ENCODE data around the gene NFXL1.
"Not testable (repeated sequence)": the region's sequence is repeated elsewhere in the genome, so short reads cannot be mapped to it uniquely, and the experiment has no call there.

The NFXL1 gene

DNA sequence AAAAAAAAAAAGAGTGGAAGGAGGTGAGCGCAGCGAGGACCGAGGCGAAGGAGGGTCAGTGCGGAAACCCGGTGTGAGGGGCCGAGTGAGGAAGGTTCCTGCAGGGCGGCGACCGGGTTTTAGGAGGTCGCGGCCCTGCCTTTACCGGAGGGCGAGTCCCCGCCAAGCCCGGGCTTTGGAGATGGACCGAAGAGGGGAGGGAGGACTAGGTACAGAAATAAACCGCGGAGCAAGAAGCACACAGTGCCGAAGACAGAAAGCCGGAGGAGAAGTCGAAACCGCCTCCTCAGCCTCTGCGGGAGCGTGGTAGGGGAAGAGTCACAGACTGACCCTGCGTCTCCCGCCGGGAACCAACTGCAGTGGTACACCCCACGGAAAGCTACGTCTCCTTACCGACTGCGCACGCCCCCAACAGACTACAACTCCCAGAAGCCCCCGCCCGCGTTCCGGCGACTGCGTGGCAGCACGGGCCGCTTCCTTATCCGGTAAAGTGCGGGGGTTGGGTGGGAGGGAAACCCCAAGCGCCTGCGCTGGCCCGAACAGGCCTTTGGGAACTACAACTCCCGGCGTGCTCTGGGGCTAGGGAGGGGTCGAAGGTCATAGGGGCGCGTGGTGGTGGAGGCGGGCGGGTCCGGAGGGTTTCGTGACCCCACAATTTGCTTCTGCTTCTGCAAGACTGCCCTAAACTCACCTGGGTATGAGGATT, at the start of gene NFXL1:
TSS of gene NFXL1 (minus strand) at position 364 of the 706 bp plus-strand sequence. CDS start 380 bp downstream, outside the sequence.
- DNase-seq, result peak; percentile 88

DNA sequence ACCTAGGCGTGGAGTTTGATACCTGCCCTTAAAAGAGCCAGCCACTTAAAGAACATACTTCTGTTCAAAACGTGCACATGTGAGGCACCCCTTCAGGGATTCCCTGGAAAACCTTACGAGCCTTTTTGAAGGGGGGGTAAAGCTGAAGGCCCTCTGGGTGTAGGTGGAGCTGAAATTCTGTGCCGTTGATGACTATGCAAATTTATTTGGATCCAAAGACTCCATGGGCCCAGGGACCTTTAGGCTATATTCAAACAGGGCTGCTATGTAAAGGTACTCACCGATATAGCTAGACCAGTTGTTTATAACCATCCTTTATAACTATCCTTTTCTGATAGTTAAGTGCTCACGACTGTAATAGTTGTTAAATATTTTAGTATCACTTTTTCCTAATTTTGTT, 40.3 kb upstream of the NFXL1 start:
- DNase-seq, result no peak

DNA sequence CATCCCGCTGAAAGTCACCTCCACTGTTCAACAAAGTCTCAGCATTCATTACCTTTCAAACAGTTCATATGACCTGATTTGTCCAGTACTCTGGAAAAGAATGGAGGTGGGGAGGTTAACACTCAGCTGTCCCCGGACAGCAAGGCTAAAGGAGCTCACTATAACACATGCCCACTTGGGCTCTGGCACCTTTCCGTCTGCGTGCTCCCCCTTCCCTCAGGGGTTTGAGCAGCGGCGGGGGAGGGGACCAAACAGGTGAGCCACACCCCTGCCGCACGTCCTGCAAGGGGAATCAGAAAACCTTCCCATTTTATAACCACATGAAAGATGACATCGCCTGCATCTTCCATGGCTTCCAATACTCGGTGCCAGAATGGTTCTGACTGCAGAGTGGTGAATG, 39.9 kb upstream of the NFXL1 start:
- no peak for DNase-seq

DNA sequence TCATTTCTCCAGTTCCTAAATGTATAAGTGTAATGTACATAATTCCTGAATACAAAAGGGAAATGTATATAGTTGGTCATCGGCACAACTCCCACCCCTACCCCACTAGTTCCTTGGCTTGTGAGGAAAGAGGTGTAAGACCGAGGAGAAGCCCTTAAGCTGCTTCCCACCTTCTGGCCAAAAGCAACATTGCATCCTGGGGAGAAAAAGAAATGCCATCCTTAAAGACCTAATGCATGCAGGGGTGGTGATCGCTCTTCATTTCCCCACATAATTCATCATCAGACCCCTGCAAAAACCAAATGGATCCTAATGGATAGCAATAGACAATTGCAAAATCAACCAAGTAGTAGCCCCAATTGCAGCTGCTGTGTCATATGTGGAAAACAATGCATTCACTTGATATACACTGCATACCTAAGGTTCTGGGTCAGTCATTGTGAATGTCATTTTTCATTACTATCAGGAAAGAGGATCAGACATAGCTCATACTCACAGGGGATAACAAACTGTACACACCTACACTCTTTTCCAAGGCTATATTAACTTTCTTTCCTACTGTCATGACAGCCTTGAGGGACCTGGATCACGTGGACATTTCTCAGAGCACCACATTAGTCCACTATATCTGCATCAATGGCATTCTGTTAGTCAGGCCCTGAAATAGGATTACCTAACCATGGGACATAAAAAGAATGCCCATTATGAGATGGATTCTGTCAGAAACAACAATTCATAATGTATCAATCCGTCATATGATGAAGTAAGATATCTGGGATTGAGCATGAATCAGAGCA, 31.7 kb upstream of the NFXL1 start:
- DNase-seq, result no peak

DNA sequence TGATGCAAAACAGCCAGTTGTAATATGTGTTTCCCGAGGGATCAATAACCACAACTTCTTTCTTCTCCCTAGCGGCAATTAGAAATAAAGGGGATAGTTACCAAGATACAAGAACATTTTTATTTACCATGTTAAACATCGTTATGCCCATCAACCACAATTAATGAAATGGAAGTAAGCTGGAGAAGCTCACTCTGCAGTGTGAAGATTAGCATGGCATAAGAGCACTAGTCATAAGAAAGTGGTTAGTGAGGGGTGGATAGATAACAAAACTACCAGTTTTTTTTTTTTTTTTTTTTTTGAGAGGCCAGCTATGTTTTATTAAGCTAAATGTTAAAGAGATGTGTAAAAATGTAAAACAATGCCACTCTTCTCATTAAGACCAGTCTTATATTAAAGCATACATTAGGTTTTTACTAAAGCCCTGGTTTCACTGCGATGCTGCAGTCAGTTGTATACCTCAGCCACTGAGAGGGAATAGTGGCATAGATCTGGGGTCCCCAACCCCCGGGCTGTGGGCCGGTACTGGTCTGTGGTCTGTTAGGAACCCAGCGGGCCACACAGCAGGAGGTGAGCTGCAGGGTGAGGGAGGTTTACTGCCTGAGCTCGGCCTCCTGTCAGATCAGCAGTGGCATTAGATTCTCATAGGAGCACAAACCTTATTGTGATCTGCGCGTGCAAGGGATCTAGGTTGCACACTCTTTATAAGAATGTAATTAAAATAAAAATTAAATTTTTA, 27.9 kb upstream of the NFXL1 start:
- DNase-seq, result no peak

DNA sequence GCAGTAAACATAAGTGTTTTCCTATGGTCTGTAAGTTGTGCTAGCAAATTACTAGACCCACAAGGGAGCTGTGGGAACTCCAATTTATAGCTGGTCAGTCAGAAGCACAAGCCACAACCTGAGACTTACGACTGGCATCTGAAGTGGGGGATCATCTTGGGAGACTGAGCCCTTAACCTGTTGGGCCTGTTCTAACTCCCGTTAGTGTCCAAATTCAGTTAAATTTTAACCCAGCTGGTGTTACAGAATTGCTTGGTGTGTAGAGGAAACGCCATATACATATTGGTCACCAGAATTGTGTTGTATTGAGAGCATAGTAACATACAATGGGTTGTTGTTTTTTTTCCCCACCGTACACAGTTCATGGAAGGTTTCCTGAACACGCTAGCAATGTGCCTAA, 25.1 kb upstream of the NFXL1 start:
- no peak for DNase-seq

DNA sequence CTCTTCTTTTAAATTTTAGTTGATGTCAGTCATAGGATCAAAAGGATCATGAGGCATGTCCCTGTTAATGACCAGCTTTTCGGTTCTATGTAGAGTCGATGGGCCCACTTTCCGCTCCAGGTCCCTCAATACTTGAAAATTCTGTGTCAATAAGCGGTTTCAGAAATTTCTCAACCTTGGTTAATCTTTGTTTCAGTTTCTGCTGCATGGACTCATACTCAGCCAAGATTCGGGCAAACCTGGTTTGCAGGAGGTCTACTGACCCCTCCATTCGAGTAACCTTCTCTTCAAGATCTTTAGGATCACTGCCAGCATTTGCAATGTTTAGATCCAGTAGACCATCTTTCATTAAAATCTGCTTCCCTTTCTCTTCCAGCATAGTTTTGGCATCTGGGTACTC, 22.0 kb upstream of the NFXL1 start:
- DNase-seq, result no peak

DNA sequence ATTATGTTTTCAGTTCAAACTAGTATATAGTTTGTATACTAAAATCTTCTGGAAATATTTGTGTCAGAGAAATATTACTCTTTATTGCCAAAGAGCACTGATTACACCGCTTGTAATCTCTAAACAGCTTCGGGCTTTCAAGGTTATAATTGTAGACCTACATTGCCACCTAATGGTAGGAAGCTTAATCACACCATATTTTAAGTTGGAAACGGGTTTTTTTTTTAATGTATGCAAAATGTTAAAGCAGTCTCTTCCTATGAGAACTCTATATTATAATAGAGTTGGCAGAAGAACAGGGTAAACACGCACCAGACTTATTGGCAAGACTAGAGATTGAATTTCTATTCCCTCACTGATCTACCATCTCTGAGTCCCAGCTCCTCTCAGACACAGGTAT, 19.5 kb upstream of the NFXL1 start:
- peak; percentile 18 for DNase-seq

DNA sequence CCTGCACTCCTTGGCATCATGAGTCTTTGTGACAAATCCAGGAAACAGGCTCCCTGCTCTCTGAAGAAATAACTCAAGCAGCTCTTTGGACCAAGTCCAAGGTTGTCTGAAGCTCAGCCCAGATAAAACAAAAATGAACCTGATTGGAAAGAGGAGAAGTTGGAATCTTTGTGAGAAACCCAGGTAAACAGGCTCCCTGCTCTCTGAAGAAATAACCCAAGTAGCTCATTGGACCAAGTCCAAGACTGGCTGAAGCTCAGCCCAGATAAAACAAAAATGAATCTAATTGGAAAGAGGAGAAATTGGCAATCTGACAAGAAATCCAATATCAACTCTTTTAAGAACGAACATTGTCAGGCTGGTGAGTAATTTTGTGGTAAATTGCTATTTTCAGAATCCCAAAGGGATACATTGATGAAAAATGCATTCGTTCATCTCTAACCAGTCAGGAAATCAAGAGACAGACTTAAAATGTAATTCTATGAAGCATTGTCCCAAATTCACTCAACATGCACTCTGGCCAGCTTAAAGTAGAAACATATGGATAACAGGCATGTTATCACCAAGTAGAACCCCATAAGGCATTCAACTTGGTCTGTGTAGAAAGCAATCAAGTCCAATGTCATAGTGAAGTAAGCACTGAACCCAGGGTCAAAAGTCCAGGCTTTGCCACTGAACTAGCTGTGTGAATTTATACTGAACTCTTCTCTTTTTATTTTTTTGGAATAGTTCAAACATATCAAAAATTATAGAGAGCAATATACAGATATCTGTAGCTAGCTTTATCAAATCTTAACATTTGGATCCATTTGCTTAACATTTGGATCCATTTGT, 16.8 kb upstream of the NFXL1 start:
- DNase-seq, result no peak

DNA sequence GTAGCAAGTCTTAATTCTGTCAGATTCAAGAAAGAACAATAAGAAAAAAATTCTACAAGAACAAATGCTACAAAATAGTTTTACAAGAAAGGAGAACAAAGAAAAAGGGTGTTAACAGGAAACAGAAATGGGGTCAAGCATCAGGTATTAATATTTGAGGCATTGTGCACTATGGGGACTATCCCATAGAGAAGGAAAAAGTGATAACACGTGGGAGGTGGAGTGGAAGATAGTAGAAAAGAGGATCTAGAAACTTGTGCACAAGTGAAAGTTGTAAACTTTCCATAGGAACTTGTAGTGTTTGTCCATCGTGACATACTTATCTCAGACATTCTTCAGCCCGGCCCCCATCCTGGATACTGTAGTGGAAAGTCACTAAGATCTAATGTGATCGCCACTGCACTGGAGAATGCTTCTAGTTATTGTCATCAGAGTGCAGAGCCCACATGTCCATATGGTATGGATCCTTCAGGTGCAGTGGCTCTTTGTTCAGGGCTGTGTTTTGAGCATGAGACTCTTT, 15.4 kb upstream of the NFXL1 start:
- DNase-seq, result no peak

DNA sequence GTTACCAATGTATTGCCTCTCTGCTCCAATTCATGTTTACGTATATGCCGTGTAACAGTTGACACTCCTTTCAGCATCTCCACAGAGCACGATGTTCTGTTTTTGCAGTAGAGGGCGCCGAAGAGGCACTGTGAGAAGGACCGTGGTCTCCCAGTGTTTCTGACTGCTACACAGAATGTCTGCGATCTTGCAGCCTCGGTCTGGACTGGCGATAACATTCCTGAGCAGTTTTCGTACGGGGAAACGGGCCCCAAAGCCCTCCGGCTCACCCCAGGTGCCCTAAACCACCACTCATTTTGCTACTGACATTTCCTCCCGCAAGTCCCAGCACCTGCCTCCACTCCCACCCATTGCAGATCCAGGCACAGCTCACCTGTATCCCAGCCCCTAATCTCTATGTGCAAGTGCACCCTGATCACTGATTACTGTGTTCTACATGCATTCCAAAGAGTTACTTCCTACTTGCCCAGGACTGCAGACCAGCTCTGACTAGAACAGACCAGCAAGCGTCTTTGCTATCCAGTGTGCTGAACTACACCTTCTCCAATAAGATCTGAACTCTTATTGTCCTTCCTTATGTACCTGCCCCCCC, 12.4 kb upstream of the NFXL1 start:
- peak; percentile 11 for DNase-seq

DNA sequence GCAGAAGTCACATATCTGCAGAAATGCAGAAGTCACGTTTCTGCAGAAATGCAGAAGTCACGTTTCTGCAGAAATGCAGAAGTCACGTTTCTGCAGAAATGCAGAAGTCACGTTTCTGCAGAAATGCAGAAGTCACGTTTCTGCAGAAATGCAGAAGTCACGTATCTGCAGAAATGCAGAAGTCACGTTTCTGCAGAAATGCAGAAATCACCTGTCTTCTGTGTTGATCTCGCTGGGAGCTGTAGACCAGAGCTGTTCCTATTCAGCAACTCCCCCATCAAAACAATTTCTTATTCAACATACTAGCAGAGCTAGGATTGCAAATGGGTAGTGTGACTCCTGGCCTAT, 8.9 kb upstream of the NFXL1 start:
- DNase-seq, result not testable (repeated sequence)

DNA sequence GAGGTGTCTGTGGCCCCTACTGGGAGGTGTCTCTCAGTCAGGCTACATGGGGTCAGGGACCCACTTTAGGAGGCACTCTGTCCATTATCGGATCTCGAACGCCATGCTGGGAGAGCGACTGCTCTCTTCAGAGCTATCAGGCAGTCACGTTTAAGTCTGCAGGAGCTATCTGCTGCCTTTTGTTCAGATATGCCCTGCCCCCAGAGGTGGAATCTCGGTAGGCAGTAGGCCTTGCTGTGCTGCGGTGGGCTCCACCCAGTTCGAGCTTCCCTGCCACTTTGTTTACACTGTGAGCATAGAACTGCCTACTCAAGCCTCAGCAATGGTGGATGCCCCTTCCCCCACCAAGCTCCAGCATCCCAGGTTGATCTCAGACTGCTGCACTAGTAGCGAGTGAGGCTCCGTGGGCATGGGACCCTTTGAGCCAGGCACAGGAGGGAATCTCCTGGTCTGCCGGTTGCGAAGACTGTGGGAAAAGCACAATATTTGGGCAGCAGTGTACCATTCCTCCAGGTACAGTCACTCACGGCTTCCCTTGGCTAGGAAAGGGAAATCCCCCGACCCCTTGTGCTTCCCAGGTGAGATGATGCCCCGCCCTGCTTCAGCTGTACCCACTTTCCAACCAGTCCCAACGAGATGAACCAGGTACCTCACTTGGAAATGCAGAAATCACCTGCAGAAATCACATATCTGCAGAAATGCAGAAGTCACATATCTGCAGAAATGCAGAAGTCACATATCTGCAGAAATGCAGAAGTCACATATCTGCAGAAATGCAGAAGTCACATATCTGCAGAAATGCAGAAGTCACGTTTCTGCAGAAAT, 8.3 kb upstream of the NFXL1 start:
- DNase-seq, result not testable (repeated sequence)

DNA sequence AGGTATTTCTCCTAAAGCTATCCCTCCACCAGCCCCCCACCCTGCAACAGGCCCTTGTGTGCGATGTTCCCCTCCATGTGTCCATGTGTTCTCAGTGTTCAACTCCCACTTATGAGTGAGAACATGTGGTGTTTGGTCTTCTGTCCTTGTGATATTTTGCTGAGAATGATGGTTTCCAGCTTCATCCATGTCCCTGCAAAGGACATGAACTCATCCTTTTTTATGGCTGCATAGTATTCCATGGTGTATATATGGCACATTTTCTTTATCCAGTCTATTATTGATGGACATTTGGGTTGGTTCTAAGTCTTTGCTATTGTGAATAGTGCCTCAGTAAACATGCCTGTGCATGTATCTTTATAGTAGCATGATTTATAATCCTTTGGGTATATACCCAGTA, 2.8 kb upstream of the NFXL1 start:
- not testable (repeated sequence) for DNase-seq

DNA sequence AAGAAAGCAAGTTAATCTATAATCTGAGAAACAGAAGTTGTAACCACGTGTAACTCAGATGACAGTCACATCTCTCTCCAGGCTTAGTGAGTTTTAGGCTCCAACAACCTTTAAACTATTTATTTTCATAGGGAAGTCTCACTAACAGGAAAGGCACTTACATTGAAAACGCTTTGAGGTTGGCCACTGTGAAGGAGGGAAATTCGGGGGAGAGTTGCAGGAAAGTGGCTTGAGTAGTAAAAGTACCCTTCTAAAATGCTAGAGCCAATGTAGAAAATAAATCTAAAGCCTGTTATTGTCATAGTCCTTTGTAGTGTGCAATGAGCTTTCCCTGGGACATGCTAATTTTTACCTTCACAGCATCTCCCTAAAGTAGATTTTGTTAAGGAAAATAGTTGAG, 995 bp upstream of the NFXL1 start:
- DNase-seq, result no peak

DNA sequence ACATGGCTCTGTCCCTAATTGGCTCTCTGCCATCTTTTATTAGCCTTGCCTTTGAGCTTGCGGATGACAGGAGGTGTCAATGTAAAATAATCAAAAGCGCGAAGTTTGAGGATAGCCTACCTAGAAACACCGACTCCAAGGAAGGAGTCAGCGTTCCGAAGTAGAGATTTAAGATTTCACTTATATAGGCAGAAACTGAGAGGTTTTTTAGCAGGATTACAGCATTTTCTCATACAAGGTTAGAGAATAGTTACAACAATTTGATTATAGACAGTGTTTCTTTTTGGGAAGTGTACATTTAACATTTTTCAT, 499 bp upstream of the NFXL1 start:
- DNase-seq, result no peak

DNA sequence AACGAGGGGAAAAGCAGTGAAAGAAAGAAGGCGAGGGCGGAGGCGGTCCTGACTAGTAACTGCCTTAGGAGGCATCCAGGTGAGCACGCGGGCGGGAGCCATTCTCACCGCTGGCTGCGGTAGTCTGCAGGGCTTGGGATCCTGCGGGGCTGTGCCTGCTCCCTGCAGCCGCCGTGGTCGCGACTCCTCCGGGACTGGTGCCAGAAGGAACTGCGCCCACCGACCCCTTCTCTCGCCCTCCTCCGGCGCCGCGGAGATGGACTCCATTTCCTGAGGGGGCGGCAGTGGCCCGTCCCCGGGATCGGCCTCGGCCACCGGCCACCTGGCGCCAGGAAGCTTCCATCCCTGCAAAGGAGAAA, 543 bp downstream of the NFXL1 start:
- no peak for DNase-seq

DNA sequence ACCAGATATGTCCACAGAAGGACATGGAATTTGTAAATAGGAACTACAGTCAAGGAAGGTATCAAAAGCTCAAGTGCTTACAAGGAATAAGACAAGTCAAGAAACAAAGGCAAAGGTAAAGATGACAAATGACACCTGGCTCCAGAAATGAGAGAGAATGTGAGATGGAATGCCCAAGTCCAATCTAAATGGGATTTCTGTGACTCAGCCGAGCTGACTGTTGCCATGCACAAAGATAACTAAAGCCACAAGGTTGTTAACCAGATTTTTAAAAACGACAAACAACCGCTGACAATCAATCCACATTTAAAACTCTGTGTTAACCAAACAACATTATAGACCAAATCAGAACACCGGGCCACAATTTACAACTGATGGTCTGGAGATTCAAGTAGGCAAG, 1.1 kb downstream of the NFXL1 start:
- DNase-seq, result no peak

DNA sequence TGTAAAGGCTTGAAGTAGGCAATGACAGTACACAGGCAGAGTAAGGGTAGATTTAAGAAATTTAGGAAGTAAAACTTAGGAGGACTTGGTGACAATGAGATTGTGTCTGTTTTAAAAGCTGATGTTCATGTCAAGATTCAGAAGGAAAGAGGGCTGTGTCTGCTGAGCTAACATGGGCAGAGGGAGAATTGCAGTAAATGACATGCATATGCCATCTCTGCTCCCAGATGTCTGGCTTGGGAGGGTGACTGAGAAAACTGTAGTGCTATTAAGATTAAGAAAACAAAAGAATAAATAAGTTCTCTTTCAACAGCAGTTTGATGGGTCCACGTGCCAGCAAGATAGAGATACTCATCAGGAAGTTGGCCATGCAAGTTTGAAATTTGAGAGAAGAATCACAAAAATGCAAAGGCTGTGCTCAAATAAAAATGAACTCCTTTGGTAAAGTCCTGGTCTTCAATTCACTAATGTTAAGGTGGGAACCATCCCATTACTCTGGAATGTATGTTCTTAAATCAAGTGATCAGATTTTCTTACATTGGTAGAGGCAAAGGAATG, 7.2 kb downstream of the NFXL1 start:
- DNase-seq, result no peak

DNA sequence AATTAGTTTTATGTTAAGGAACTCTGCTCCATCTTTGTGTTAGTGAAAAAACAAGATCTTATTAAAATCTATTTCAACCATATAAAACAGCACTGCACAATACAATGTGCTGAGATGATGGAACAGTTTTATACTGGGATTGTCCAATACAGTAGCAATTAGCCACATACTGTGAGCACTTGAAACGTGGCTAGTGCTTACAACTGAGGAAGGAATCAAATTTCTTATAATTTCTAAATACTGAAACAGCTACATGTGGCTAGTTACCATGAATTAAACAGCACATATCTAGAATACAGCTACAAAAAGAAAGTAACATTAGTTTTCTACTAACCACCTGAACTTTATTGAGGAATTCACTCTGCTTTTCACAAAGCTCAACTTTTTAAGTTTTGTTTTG, 14.7 kb downstream of the NFXL1 start:
- DNase-seq, result no peak

DNA sequence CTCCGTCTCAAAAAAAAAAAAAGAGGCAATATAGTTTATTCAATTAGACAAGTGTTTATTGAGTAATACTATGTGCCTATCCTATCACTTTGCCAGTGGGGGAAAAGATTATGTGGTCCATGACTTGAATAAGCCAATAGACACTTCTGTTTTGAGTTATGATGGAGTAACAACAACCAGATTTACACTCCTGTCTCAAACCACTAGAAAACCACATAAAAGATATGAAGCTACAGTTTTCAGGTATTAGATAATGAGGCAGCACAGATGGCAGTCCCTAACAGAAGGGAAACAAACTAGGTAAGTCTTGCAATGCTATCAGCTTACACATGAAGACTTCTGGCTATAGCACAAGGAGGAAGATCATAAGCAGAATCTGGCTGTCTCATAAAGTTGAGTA, 22.5 kb downstream of the NFXL1 start:
- no peak for DNase-seq

Measured in NCI-H446 treated with DMSO at 0.1 percent for 48 hours (cell line).